ENCODE measurements around the gene SLC43A1. TPM values are rescaled to one million over a fixed set of nuclear protein-coding genes. Genes with fewer than 3 reads are reported as not detected.

SLC43A1 gene
- polyA plus RNA-seq, 1 of the 3 experiments (the other 2 are of a cell fraction) = 4.4 TPM

- TF ChIP-seq USF2 (IDR thresholded peaks at IDR 0.05; ENCODE audit: borderline replicate concordance, low read depth, low read length) (no peak), IRF3 (IDR thresholded peaks at IDR 0.05; ENCODE audit: low read depth, low read length) (no peak)
Observed at GRCh38 chr11:57513911-57514537, 1.5 kb downstream of the SLC43A1 start (continued).

GRCh38 chr11:57513452-57513795, 2.1 kb downstream of the SLC43A1 start:
- H3K4me2 ChIP-seq = no peak overlapping the region
- no peak for TF ChIP-seq SIN3A (IDR thresholded peaks at IDR 0.05; ENCODE audit: borderline replicate concordance, low read depth, low read length)
- TF ChIP-seq RXRA (IDR thresholded peaks at IDR 0.05; ENCODE audit: borderline replicate concordance, low read depth) = no peak
- no peak for TF ChIP-seq CTCF (IDR thresholded peaks at IDR 0.05)
- TF ChIP-seq MEF2A (IDR thresholded peaks at IDR 0.05; ENCODE audit: borderline replicate concordance, low read depth) = no peak
- no peak for TF ChIP-seq TAF1 (IDR thresholded peaks at IDR 0.05; ENCODE audit: borderline replicate concordance, low read depth, low read length)
- TF ChIP-seq ZBTB33 (IDR thresholded peaks at IDR 0.05; ENCODE audit: borderline replicate concordance, low read depth) = no peak
- TF ChIP-seq PBX3 (IDR thresholded peaks at IDR 0.05) = no peak
- no peak for TF ChIP-seq POLR2AphosphoS5 (IDR thresholded peaks at IDR 0.05; ENCODE audit: low read depth, low read length)
- TF ChIP-seq USF1 (IDR thresholded peaks at IDR 0.05; ENCODE audit: borderline replicate concordance, low read depth) = no peak
- no peak for TF ChIP-seq MXI1 (IDR thresholded peaks at IDR 0.05; ENCODE audit: low read depth, low read length)
- no peak for TF ChIP-seq IRF3 (IDR thresholded peaks at IDR 0.05; ENCODE audit: low read depth, low read length)
- no peak for TF ChIP-seq RCOR1 (IDR thresholded peaks at IDR 0.05; ENCODE audit: low read length)
- TF ChIP-seq REST (IDR thresholded peaks at IDR 0.05; ENCODE audit: low read depth, low read length) = no peak
- TF ChIP-seq ELF1 (IDR thresholded peaks at IDR 0.05) = no peak
- TF ChIP-seq CHD2 (IDR thresholded peaks at IDR 0.05; ENCODE audit: low read length, partially characterized antibody) = no peak
- no peak overlapping the region for H3K9ac ChIP-seq
- H3K27me3 ChIP-seq (ENCODE audit: insufficient read depth) = no peaks in the 10 kb centered on the region
- H3K36me3 ChIP-seq (replicated peaks in 1 of 2; ENCODE audit: control insufficient read depth in 1 of 2, insufficient read depth in 2 of 2, low read length in 1 of 2) = no peaks in the 10 kb centered on the region
- ChIA-PET CTCF (interaction anchor here (0.6 to 6.9 kb wide), 14 partner anchors 12 to 168 kb away, joined by 3 to 106 read pairs (median 6); partner anchors contain the start of genes RTN4RL2 and TIMM10), POLR2A (interaction anchor here (1.1 kb wide), 1 partner anchor 20 kb away, joined by 3 read pairs; no protein-coding TSS in a partner anchor)
- H3K79me2 ChIP-seq (ENCODE audit: insufficient read depth) = no peaks in the 10 kb centered on the region
- H4K20me1 ChIP-seq (ENCODE audit: insufficient read depth) = no peaks in the 10 kb centered on the region
- H3K9me3 ChIP-seq = no peaks in the 10 kb centered on the region
- no peaks in the 10 kb centered on the region for H3F3A ChIP-seq (replicated peaks; ENCODE audit: insufficient read depth)
- no peak overlapping the region for H2AFZ ChIP-seq (ENCODE audit: low read depth)
- H3K9me2 ChIP-seq = no peaks in the 10 kb centered on the region
- H3K27ac ChIP-seq (ENCODE audit: low read depth in 2 of 2, low read length in 1 of 2) = no peak overlapping the region
- no peak for DNase-seq
- no peak overlapping the region for H3K4me3 ChIP-seq (ENCODE audit: low read depth in 2 of 2, low read length in 1 of 2)
- 93% methylated on average over 1 of the region's 1 CpG for WGBS (ENCODE audit: low lambda C conversion rate)
- peaks cover 0 to 9% of the 10 kb centered on the region in 2 experiments; a peak in 1 of 4 replicates for H3K4me1 ChIP-seq (ENCODE audit: control insufficient read depth in 1 of 2, insufficient read depth in 2 of 2, low read depth in 1 of 2, low read length in 1 of 2)

Data from SK-N-SH (cell line).